ENCODE measurements around the gene RXFP1.

Gene RXFP1

DNA sequence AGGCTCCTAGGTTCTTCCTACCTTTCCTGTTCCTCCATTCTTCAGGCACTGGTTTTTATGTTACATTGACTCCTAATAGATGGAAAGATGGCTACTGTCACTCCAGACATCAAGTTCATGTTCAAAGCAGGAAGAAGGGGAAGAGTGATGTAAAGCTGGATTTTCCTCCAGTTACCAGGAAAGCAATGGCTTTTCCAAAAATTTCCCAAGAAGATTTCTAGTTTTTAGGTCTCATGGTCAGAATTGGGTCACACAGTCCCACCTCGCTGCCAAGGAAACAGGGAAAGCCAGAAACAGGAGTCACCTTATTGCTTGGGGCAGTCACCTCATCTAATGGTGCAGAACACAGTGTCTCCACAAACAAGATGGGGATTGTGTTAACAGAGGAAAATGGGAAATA lies 21.5 kb downstream of the RXFP1 start:
- no peak for DNase-seq

- DNase-seq, result no peak
Observed at GRCh38 chr4:158544141-158544540, 22.5 kb downstream of the RXFP1 start.

DNA sequence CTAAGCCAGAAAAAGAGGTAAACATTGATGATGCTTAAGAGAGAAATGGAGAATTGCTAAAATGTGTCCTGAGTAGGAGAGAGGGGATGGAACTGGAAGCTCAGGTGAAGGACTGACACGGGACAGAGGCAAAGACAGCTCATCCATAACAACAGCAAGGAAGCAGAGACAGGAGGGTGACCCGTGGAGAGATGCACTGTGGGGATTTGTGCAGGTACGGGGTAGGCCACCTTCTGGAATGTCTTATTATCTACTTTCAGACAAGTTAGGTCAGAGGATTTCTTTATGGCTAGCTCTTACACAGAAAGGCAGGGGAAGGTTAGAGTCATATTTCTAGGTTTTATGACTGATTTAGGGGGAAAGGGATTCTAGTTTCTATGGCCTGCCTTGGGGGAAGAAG lies 31.7 kb downstream of the RXFP1 start:
- no peak for DNase-seq

DNA sequence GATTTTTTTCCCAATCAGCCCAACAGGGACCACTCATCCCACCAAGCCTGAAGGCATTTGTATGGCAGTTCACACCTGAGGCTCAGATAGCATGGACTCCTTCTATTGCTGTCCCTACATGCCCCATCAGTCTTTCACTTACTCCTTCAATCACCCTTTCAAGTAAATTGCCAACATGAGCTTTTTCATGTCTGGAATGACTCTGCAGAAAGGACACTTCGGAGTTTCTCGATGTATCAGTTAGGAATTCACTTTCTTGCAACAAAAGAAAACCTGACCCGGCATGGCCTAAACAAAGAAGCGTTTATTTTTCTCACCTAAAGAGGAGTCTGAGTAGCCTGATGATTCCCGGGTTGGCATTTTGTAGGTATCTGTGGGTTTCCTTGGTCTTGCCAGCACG lies 38.6 kb downstream of the RXFP1 start:
- DNase-seq, result no peak

DNA sequence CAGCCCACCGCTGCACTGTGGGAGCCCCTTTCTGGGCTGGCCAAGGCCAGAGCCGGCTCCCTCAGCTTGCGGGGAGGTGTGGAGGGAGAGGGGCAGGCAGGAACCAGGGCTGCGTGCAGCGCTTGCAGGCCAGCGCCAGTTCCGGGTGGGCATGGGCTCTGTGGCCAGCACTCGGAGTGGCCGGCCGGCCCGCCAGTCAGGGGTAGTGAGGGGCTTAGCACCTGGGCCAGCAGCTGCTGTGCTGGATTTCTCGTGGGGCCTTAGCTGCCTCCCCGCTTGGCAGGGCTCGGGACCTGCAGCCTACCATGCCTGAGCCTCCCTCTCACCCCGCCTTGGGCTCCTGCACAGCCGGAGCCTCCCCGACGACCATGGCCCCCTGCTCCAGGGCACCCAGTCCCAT lies 45.2 kb downstream of the RXFP1 start:
- DNase-seq, result no peak

- DNase-seq, result no peak
Observed at GRCh38 chr4:158571736-158572135, 50.1 kb downstream of the RXFP1 start.

- no peak for DNase-seq
Observed at GRCh38 chr4:158572608-158573007, 50.9 kb downstream of the RXFP1 start.

DNA sequence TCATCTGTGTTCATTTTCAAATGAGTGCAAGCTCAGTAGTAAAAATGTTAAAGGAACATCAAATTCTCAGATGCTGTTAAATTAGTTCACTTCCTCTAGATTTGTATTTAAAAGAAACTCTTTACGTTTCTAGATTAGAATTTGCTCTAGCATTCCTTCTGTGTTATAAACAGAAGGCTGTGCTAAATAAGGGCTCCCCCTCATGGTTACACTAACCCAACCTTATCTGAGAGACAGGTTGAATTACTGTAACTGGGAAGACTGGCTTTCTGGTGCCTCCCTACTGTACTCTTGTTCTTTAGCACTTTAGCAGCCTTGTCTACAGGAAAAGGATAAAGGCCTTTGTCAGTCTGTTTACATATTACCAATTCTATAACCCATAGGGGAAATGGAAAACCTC lies 56.8 kb downstream of the RXFP1 start:
- peak; percentile 33 for DNase-seq

GRCh38 chr4:158580064-158580463 lies 58.4 kb downstream of the RXFP1 start:
- no peak for DNase-seq

DNA sequence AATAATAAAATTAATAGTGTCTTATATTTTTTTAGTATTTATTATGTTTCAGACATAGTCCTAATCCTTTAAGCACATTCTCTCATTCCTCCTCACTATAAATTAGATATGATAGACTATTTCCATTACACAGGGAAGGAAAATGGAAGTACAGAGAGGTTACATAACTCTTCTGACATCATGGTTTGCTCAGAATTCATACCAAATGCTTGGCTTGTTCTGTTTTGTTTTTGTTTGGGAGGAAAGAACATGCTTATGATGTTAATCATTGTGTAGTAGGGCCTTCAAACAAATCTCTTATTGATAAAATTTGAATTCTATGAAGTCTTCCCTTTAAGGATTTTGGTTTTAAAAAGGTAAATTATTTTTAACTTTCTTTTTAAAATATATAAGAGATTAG lies 59.5 kb downstream of the RXFP1 start:
- peak; percentile 6 for DNase-seq

GRCh38 chr4:158586881-158587280 lies 65.2 kb downstream of the RXFP1 start:
- no peak for DNase-seq

GRCh38 chr4:158588285-158588684 lies 66.6 kb downstream of the RXFP1 start:
- DNase-seq, result no peak

DNA sequence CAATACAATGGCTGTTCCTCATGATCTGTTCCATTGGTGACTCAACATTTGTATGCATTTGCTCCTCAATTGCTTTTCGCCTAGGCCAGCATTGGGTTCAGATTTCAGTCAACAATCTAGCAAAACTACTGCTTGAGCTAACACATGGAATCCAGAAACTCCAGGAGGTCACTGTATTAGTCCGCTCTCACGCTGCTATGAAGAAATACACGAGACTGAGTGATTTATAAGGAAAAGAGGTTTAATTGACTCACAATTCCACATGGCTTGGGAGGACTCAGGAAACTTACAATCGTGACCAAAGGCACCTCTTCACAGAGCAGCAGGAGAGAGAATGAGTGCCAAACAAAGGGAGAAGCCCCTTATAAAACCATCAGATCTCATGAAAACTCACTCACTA lies 67.1 kb downstream of the RXFP1 start:
- DNase-seq, result no peak

- DNase-seq, result no peak
Observed at GRCh38 chr4:158590306-158590705, 68.6 kb downstream of the RXFP1 start.

DNA sequence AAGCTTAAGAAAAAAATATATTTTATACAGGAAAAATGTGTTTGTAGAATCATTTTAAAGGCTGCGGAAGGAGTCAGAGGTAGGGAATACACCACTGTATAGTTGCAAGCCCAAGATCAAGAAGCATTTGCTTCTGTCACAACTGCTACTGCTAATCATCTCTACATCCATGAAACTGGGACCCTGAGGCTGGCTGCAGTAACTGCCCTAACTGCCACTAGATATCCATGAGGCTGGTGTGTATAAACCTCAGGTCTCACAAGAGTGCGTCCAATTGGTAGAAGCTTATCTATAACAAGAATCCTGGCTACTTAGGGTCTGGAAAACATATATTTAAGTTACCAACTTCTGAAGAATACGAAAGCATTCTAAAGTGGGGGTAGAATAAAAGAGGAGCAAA lies 69.1 kb downstream of the RXFP1 start:
- no peak for DNase-seq

DNA sequence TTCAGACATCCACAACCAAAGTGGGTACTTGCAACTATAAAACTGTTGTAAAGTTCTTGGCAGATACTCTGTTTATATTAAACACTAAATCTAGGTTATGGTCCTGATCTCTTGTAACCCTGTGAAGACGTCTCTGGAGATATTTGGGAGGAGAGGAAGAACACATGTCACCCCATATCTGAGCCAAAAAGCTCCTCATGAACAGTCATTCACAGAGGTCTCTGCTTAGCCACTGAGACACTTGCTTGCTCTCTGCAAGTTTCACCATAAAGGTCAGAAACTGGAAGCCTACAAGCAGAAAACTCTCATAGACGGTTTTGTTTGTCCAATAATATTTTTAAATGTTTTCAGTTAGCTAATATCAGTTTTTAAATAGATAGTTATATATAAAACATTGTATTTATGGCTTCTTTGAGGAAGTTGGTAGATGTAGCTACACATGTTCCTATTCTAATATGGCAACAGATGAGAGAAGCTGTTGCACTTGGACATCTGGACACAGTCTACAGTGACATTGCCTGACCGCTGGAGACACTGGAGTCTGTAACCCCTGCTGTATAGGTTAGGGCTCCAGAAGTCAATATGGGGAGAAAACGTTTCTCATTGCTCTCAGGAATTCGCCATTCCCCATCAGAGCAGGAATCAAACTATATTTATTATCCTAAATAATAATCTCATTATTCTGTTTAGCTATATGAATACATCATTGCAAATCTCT lies 76.4 kb downstream of the RXFP1 start:
- no peak for DNase-seq

GRCh38 chr4:158599150-158599549 lies 77.5 kb downstream of the RXFP1 start:
- DNase-seq, result no peak

DNA sequence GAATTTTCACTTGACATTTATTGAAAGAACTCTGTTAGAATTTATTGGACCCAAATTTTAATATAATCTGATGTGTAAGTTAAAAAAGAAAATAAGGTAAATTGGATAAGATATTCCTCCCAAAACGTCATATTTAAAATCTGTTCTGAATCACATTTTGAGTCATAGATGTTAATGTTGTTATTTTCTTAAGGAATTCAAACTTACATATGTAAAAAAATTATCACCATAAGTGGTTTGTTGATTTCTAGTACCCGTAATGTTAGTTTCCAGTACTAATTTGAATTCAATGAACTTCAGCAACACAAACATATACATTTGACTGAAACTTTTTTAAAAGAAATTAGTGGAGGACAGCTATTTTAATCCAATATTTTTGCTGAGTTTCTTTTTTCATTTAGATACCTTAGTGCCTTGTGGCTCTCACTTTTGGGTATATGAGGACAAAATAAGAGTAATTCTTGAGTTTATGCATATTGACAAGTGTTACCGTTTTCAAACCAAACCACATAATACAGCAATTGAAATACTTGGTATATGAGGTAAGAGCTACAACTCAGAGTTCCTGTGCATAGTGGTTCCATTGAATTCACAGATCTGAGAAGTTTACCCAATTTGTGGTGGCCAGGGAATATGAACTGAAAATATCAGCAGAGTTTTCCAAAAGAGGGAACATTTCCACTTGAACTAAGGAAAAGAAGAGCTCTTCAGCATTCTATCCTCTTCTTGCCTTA lies 78.2 kb downstream of the RXFP1 start:
- no peak for DNase-seq

DNA sequence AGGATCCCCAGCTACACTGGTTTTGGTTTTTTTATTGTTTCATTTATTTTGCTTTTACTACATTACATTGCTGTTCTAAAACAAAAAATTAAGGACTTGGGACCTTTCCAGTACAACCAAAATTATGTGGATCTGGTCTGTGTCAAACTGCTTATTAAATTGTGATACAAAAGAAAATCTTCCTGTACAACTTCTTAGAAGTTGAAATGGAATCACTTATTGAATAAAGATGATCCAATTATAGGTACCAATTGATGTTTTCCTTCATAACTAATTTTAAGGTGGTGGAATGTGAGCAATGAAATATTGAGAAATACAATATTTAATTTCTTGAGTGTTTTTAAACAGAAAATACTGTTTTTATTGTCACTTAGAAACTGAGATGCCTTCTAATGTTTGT lies 82.7 kb downstream of the RXFP1 start:
- no peak for DNase-seq

GRCh38 chr4:158605393-158605792 lies 83.7 kb downstream of the RXFP1 start:
- no peak for DNase-seq

- no peak for DNase-seq
Observed at GRCh38 chr4:158606969-158607368, 85.3 kb downstream of the RXFP1 start.

DNA sequence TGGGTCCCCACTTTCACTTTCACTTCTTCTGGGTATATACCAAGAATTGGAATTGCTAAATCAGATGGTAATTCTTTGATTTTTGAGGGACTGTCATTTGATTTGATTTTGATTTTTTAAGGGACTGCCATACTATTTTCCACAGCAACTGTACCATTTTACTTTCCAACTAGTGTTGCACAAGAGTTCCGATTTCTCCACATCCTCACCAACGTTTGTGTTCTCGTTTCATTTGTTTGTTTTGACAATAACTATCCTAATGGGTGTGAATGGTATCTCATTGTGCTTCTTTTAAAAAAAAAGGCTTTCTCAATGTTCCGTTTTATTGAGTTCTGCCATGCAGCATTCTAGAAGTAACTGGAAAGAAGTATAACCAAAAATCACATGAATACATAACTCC lies 87.4 kb downstream of the RXFP1 start:
- no peak for DNase-seq

- DNase-seq, result no peak
Observed at GRCh38 chr4:158610790-158611189, 89.1 kb downstream of the RXFP1 start.

DNA sequence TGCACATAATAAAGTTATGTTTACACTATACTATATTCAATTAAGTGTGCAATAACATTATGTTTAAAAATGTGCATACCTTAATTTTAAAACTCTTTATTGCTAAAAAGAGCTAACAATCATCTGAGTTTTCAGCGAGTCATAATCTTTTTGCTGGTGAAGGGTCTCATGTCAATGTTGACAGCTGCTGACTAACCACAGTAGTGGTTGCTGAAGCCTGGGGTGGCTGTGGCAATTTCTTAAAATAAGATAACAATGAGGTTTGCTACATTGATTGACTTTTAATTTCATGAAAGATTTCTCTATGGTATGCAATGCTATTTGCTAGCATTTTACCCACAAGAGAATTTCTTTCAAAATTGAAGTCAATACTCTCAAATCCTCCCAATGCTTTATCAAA lies 91.4 kb downstream of the RXFP1 start:
- DNase-seq, result no peak

GRCh38 chr4:158617956-158618355 lies 96.3 kb downstream of the RXFP1 start:
- no peak for DNase-seq

Measured in fibroblast of skin of scalp (primary cell).